Measurements from ENCODE around the gene SERPINB1.
"Not testable (repeated sequence)": the region's sequence is repeated elsewhere in the genome, so short reads cannot be mapped to it uniquely, and the experiment has no call there.

The SERPINB1 gene

DNA sequence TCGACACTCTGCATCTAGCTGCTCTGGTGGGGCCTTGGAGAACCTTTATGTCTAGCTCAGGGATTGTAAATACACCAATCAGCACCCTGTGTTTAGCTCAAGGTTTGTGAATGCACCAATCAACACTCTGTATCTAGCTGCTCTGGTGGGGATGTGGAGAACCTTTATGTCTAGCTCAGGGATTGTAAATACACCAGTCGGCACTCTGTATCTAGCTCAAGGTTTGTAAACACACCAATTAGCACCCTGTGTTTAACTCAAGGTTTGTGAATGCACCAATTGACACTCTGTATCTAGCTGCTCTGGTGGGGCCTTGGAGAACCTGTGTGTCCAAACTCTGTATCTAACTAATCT is 19.0 kb upstream of the SERPINB1 start:
- peaks cover 30% of the 10 kb centered on the region for H3K9me3 Mint-ChIP-seq
- not testable (repeated sequence) for DNase-seq (ENCODE audit: low spot score); H3K27me3 Mint-ChIP-seq (ENCODE audit: low read depth)
- peaks cover 71% of the 10 kb centered on the region for H3K4me1 Mint-ChIP-seq (ENCODE audit: low read depth)
- peak overlapping the region; percentile 60 for H3K4me3 Mint-ChIP-seq
- peaks cover 24% of the 10 kb centered on the region for H3K36me3 Mint-ChIP-seq (ENCODE audit: low read depth)
- H3K27ac Mint-ChIP-seq: peak overlapping the region; percentile 93

DNA sequence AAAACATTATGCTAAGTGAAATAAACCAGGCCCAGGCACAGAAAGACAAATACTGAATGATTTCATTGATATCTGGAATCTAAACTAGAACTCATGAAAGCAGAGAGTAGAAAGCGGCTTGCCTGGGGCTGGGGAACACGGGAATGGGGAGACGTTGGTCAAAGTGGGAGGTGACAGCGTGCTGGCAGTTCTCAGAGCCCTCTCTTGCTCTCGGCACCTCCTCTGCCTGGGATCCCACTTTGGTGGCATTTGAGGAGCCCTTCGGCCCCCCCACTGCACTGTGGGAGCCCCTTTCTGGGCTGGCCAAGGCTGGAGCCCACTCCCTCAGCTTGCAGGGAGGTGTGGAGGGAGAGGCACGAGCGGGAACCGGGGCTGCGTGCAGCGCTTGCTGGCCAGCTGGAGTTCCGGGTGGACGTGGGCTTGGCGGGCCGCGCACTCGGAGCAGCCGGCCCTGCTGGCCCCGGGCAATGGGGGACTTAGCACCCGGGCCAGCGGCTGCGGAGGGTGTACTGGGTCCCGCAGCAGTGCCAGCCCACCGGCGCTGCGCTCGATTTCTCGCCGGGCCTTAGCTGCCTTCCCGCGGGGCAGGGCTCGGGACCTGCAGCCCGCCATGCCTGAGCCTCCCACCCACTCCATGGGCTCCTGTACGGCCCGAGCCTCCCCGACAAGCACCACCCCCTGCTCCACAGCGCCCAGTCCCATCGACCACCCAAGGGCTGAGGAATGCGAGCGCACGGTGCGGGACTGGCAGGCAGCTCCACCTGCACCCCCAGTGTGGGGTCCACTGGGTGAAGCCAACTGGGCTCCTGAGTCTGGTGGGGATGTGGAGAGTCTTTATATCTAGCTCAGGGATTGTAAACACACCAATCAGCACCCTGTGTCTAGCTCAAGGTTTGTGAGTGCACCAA is 18.4 kb upstream of the SERPINB1 start:
- H3K36me3 Mint-ChIP-seq (ENCODE audit: low read depth): peaks cover 24% of the 10 kb centered on the region
- peak overlapping the region; percentile 99 for H3K27ac Mint-ChIP-seq
- DNase-seq (ENCODE audit: low spot score); H3K27me3 Mint-ChIP-seq (ENCODE audit: low read depth): not testable (repeated sequence)
- H3K9me3 Mint-ChIP-seq: peaks cover 30% of the 10 kb centered on the region
- H3K4me1 Mint-ChIP-seq (ENCODE audit: low read depth): peaks cover 76% of the 10 kb centered on the region
- peak overlapping the region; percentile 84 for H3K4me3 Mint-ChIP-seq

DNA sequence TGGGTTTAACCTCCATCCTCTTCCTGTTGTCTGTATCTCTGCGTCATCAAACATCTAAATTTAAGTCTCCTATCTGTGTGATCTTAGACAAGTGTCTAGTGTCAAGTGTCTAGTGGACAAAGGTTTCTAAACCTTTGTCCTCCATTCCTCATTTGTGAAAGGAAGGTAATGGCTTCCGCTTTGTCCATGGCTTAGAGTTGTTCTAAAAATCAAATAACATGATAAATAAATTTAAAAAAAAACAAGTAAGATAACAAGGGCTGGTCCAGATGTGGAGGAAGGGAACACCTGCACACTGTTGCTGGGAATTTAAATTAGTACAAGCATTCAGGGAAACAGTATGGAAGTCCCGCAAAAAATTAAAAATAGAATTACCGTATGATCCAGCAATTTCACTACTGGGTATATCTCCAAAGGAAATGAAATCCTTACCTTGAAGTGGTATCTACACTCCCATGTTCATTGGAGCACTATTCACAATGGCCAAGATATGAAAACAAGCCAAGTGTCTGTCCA is 17.6 kb upstream of the SERPINB1 start:
- peaks cover 24% of the 10 kb centered on the region for H3K36me3 Mint-ChIP-seq (ENCODE audit: low read depth)
- no peak for DNase-seq (ENCODE audit: low spot score)
- H3K4me1 Mint-ChIP-seq (ENCODE audit: low read depth): peaks cover 80% of the 10 kb centered on the region
- peak overlapping the region; percentile 84 for H3K4me3 Mint-ChIP-seq
- no peaks in the 10 kb centered on the region for H3K27me3 Mint-ChIP-seq (ENCODE audit: low read depth)
- H3K27ac Mint-ChIP-seq: peak overlapping the region; percentile 99
- H3K9me3 Mint-ChIP-seq: peaks cover 30% of the 10 kb centered on the region

DNA sequence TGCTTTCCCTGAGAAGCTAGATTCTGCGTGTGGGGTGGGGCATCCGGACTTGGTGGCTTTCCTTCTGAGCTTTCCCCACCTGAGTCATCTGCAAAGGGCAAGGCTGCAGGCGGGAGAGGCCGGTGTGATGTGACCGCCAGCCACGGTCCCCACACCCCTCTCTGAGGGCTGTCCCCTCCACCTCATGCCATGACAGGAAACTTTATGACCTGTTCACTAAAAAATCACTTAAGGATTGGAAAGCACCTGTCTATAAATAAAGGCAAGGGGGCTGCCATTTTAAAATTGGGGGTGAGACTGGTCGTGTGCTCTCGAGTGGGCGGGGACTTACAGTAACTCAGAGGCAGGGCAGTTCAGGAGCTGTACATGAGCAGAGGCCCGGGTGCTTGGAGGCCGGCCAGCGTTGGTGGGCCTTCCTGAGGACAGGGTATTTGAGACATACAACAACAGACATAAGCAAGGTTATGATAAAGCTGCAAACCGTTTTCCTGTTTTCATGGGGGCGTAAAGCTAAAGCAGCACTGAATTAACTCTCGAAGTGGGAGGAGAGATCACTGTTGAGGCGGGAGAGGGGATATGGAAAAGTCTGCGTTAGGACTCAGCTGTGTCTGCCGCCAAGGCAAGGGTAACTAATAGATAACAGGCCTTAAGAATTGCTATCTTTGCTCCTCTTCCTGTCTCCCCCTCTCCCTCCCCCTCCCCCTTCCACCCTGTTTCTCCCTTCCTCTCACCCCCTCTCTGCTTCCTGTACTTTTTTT is 16.1 kb upstream of the SERPINB1 start:
- H3K27ac Mint-ChIP-seq: peak overlapping the region; percentile 99
- H3K4me1 Mint-ChIP-seq (ENCODE audit: low read depth): peaks cover 80% of the 10 kb centered on the region
- H3K27me3 Mint-ChIP-seq (ENCODE audit: low read depth): no peaks in the 10 kb centered on the region
- H3K4me3 Mint-ChIP-seq: peak overlapping the region; percentile 84
- peaks cover 23% of the 10 kb centered on the region for H3K9me3 Mint-ChIP-seq
- H3K36me3 Mint-ChIP-seq (ENCODE audit: low read depth): peaks cover 22% of the 10 kb centered on the region
- DNase-seq (ENCODE audit: low spot score): peak; percentile 90

DNA sequence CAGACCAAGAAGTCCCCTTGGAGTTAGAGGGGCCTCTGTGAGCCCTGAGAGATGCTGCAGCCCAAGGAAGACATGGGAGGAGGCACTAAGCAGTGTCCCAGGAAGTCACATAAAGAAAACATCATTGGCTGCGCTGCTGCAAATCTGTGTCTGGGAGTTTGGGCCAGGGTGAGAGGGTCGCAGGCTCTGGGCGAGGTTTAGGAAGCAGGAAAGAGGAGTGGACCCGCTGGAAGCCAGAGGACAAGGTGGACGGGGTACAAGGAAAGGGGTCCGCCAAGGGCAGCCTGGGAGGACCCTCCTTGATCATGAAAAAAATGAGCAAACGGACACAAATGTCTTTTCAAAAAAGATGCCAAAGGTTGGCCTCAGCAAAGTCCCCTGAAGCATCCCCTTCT is 15.5 kb upstream of the SERPINB1 start:
- peaks cover 80% of the 10 kb centered on the region for H3K4me1 Mint-ChIP-seq (ENCODE audit: low read depth)
- peak overlapping the region; percentile 84 for H3K4me3 Mint-ChIP-seq
- H3K9me3 Mint-ChIP-seq: peaks cover 18% of the 10 kb centered on the region
- H3K36me3 Mint-ChIP-seq (ENCODE audit: low read depth): peaks cover 18% of the 10 kb centered on the region
- peak overlapping the region; percentile 99 for H3K27ac Mint-ChIP-seq
- H3K27me3 Mint-ChIP-seq (ENCODE audit: low read depth): no peaks in the 10 kb centered on the region
- DNase-seq (ENCODE audit: low spot score): no peak

DNA sequence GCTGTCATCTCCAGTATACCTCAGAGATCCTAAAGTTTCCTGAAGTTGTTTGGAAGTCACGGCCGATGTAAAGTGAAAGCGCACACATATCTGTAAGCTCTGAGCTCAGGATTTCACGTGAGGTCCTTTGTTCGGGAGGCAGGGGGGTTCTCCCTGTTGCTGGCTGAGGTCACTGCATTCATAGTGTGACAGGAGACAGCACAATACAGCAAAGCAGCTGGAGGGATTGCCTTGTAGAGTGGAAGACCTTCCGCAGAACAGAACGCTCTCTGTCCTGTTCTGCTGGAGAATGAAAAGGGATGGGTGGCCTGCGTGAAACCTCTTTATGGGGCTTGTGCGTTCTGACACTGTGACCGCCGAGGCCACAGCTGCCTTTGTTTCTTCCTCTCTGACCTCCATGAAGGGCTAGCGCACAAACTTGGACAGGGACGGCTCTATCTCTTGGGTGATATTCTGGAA is 13.4 kb upstream of the SERPINB1 start:
- H3K4me1 Mint-ChIP-seq (ENCODE audit: low read depth): peaks cover 66% of the 10 kb centered on the region
- DNase-seq (ENCODE audit: low spot score): no peak

DNA sequence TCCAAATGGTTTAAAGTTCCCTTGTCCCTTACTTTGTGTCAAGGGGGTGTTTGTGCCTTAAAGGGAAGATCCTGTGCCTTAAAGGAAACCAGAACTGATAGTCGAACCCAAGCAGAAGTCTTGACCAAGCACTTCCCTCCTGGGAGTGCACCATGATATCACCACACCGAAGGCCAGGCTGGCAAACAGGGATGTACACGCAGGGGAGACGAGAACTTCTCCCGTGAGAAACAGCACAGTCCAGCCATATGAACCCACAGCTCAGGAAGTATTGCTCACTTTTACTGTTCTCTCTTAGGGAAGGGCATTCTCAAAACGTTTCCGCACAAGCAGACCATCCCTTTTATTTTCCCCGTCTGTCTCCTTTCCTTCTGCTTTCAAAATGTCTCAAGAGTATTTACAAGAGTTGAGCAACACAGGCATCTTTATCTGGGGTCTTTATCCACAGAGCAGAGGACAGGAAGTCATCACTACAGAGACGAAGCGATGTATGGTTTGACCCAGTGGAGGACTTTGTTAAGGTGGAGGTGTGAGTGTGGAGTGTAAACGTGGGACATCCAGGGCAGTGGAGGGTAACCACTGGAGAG is 12.8 kb upstream of the SERPINB1 start:
- Mint-ChIP-seq H3K27ac (peak overlapping the region; percentile 87), H3K4me3 (peak overlapping the region; percentile 58), H3K27me3 (ENCODE audit: low read depth) (no peaks in the 10 kb centered on the region), H3K4me1 (ENCODE audit: low read depth) (peaks cover 63% of the 10 kb centered on the region), H3K9me3 (peaks cover under 1% of the 10 kb centered on the region), H3K36me3 (ENCODE audit: low read depth) (peaks cover 1% of the 10 kb centered on the region)
- DNase-seq (ENCODE audit: low spot score): no peak

More for the DNA sequence above, 13.4 kb upstream of the SERPINB1 start:
- Mint-ChIP-seq H3K4me3 (peak overlapping the region; percentile 58), H3K36me3 (ENCODE audit: low read depth) (peaks cover 4% of the 10 kb centered on the region), H3K27me3 (ENCODE audit: low read depth) (no peaks in the 10 kb centered on the region), H3K27ac (peak overlapping the region; percentile 87), H3K9me3 (peaks cover 3% of the 10 kb centered on the region)

DNA sequence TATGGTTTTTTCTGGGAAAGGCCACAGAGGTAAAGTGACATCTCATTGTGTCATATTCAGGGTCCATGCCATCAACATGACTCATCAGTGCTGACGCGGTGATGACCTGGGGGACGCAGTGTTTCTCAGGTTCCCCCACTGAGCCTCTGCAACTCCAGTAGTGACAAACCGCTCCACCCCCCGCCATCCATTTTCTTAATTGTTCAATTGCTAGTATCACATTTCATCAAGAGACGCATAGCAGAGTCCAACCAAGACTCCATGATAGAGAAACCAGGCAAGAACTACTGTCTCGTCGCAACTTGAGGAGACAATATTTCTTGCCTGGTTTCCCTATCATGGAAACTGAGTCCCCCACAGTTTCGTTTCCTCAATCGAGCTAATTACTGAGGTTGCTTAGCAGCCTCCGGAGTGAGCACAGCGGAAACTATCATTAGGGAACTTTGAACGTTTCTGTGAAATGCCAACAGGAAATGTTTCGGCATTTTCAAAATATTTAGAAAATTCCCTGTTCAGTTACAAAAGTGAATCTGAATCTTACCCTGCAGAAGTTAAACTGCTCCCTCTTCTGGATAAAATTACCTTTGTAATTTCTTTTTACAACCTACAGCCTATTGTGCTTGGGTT is 12.2 kb upstream of the SERPINB1 start:
- Mint-ChIP-seq H3K4me1 (ENCODE audit: low read depth) (peaks cover 60% of the 10 kb centered on the region), H3K36me3 (ENCODE audit: low read depth) (peaks cover 3% of the 10 kb centered on the region), H3K27me3 (ENCODE audit: low read depth) (no peaks in the 10 kb centered on the region), H3K9me3 (peaks cover 3% of the 10 kb centered on the region), H3K27ac (peak overlapping the region; percentile 89), H3K4me3 (peak overlapping the region; percentile 58)
- peak; percentile 85 for DNase-seq (ENCODE audit: low spot score)

DNA sequence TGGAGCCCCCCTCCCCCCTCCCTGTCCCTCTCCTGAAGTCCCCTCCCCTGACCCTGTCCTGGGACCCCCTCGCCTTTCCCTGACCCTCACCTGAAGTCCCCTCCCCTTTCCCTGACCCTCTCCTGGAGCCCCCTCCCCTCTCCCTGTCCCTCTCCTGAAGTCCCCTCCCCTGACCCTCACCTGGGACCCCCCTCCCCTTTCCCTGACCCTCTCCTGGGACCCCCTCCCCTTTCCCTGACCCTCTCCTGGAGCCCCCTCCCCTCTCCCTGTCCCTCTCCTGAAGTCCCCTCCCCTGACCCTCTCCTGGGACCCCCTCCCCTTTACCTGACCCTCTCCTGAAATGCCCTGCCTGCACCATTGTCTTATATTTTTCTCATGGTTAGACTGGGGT is 11.7 kb upstream of the SERPINB1 start:
- H3K9me3 Mint-ChIP-seq; DNase-seq (ENCODE audit: low spot score); H3K36me3 Mint-ChIP-seq (ENCODE audit: low read depth); H3K27me3 Mint-ChIP-seq (ENCODE audit: low read depth): not testable (repeated sequence)
- Mint-ChIP-seq H3K27ac (peak overlapping the region; percentile 89), H3K4me1 (ENCODE audit: low read depth) (peaks cover 60% of the 10 kb centered on the region), H3K4me3 (peak overlapping the region; percentile 58)

DNA sequence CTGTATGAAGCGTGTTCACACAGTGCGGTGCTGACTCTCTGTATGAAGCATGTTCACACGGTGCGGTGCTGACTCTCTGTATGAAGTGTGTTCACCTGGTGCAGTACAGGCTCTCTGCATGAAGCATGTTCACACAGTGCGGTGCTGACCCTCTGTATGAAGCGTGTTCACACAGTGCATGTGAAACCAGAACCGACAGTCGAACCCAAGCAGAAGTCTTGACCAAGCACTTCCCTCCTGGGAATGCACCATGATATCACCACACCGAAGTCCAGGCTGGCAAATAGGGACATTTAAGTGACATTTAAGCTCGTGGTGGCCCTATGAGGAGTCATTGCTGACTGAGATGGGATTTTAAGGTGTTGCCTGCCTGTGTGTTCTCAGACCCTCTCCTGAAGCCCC is 11.3 kb upstream of the SERPINB1 start:
- peak overlapping the region; percentile 79 for H3K27ac Mint-ChIP-seq
- no peak overlapping the region for H3K4me3 Mint-ChIP-seq

DNA sequence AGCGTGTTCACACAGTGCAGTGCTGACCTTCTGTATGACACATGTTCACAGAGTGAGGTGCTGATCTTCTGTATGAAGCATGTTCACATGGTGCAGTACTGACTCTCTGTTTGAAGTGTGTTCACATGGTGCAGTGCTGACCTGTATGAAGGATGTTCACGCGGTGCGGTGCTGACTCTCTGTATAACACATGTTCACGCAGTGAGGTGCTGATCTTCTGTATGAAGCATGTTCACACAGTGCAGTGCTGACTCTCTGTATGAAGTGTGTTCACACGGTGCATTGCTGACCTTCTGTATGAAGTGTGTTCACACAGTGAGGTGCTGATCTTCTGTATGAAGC is 10.8 kb upstream of the SERPINB1 start:
- H3K9me3 Mint-ChIP-seq: peaks cover 3% of the 10 kb centered on the region
- peak overlapping the region; percentile 79 for H3K27ac Mint-ChIP-seq
- H3K4me3 Mint-ChIP-seq: no peak overlapping the region

More for the DNA sequence above, 11.3 kb upstream of the SERPINB1 start:
- no peak for DNase-seq (ENCODE audit: low spot score)
- peaks cover 3% of the 10 kb centered on the region for H3K9me3 Mint-ChIP-seq
- peaks cover 4% of the 10 kb centered on the region for H3K36me3 Mint-ChIP-seq (ENCODE audit: low read depth)
- H3K27me3 Mint-ChIP-seq (ENCODE audit: low read depth): no peaks in the 10 kb centered on the region
- peaks cover 60% of the 10 kb centered on the region for H3K4me1 Mint-ChIP-seq (ENCODE audit: low read depth)

DNA sequence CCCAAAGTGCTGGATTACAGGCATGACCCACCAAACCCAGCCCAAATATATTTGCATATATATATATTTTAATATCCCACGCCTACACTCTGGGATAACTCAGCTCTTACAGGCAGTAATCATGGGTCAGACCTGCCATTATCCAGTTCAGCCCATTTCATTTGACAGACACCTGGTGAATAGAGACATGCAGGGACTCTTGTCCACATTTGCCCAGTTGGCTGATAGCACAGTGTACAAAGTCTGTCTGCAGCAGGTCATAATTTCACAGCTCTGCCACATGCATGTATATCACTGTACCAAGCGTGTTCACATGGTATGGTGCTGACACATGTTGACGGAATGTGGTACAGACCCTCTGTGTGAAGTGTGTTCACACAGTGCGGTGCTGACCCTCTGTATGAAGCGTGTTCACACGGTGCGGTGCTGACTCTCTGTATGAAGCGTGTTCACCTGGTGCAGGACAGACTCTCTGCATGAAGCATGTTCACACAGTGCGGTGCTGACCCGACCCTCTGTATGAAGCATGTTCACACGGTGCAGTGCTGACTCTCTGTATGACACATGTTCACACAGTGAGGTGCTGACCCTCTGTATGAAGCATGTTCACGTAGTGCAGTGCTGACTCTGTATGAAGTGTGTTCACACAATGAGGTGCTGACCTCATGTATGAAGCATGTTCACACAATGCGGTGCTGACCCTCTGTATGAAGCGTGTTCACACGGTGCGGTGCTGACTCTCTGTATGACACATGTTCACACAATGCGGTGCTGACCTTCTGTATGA is 10.3 kb upstream of the SERPINB1 start:
- no peaks in the 10 kb centered on the region for H3K27me3 Mint-ChIP-seq (ENCODE audit: low read depth)
- DNase-seq (ENCODE audit: low spot score): no peak
- H3K27ac Mint-ChIP-seq: no peak overlapping the region
- peaks cover 3% of the 10 kb centered on the region for H3K9me3 Mint-ChIP-seq
- peaks cover 53% of the 10 kb centered on the region for H3K4me1 Mint-ChIP-seq (ENCODE audit: low read depth)
- peaks cover 4% of the 10 kb centered on the region for H3K36me3 Mint-ChIP-seq (ENCODE audit: low read depth)
- no peak overlapping the region for H3K4me3 Mint-ChIP-seq

More for the DNA sequence above, 10.8 kb upstream of the SERPINB1 start:
- H3K36me3 Mint-ChIP-seq (ENCODE audit: low read depth): peaks cover 4% of the 10 kb centered on the region
- no peak for DNase-seq (ENCODE audit: low spot score)
- H3K27me3 Mint-ChIP-seq (ENCODE audit: low read depth): no peaks in the 10 kb centered on the region
- H3K4me1 Mint-ChIP-seq (ENCODE audit: low read depth): peaks cover 56% of the 10 kb centered on the region
